OCI-LY7 (cell line): ENCODE measurements around the gene KCTD19.

Experiments
- CTCF ChIP-seq: fragments of 200-600 bp; sonication (generic); conservative IDR thresholded peaks from 2 replicates; pipeline ENCODE4 v1.5.1; 2014; ENCODE audit warnings: mild to moderate bottlenecking, antibody characterized with exemption, low read length, moderate library complexity, mixed read lengths
- EZH2phosphoT487 ChIP-seq: fragments of 200-600 bp; sonication (generic); IDR thresholded peaks from 2 replicates; pipeline ENCODE4 v1.6.1; 2018; ENCODE audit warnings: low read depth, borderline replicate concordance, mild to moderate bottlenecking, mixed run types, antibody characterized with exemption, low read length, moderate library complexity, mixed read lengths

GRCh38 chr16:67287960-67288359, 38.6 kb downstream of the KCTD19 start:
- TF ChIP-seq CTCF (no peak), EZH2phosphoT487 (no peak)
